Liver (tissue), 9 donors: Measurements from ENCODE around the gene SLC25A21. TPM values are rescaled to one million over a fixed set of nuclear protein-coding genes. Genes with fewer than 3 reads are reported as not detected.

Source experiments
- DNase-seq: peaks from one replicate; pipeline ENCODE4 v3.0.0-alpha.2; 2017; ENCODE audit warnings: low spot score
- H3K27ac ChIP-seq, 2 donors: one replicate each; pipeline ENCODE4 v1.7.0; 2013; ENCODE audit warnings: inconsistent platforms in 2 of 2, low read length in 2 of 2, control low read depth in 1 of 2, low read depth in 1 of 2, mild to moderate bottlenecking in 1 of 2
- H3K27me3 ChIP-seq, 4 donors: one replicate each; pipeline versions ENCODE4 v1.6.1 to v1.7.0; 2013; ENCODE audit warnings: low read length in 3 of 4, inconsistent platforms in 1 of 4, mild to moderate bottlenecking in 1 of 4, moderate library complexity in 1 of 4; ENCODE audit not compliant: control insufficient read depth in 4 of 4, insufficient read depth in 4 of 4
- H3K36me3 ChIP-seq, 4 donors: one replicate each; pipeline versions ENCODE4 v1.6.1 to v1.7.0; 2013; ENCODE audit warnings: low read length in 3 of 4, mild to moderate bottlenecking in 3 of 4, low read depth in 1 of 4, moderate library complexity in 1 of 4; ENCODE audit not compliant: control insufficient read depth in 4 of 4, insufficient read depth in 3 of 4
- H3K4me1 ChIP-seq, 4 donors: one replicate each; pipeline versions ENCODE4 v1.6.1 to v1.7.0; 2013; ENCODE audit warnings: low read length in 3 of 4, mild to moderate bottlenecking in 3 of 4, moderate library complexity in 1 of 4; ENCODE audit not compliant: control insufficient read depth in 4 of 4, insufficient read depth in 4 of 4
- H3K4me3 ChIP-seq, 3 donors: one replicate each; pipeline versions ENCODE4 v1.6.1 to v1.7.0; 2013; ENCODE audit warnings: low read length in 3 of 3, control low read depth in 1 of 3, low read depth in 1 of 3, mild to moderate bottlenecking in 1 of 3
- H3K9ac ChIP-seq, 2 donors: one replicate each; pipeline ENCODE4 v1.7.0; 2013; ENCODE audit warnings: low read length in 2 of 2, mild to moderate bottlenecking in 2 of 2, moderate library complexity in 2 of 2, control low read depth in 1 of 2, low read depth in 1 of 2
- H3K9me3 ChIP-seq, 4 donors: one replicate each; pipeline versions ENCODE4 v1.6.1 to v1.7.0; 2013; ENCODE audit warnings: low read length in 3 of 4; ENCODE audit not compliant: control insufficient read depth in 4 of 4
- EGR1 ChIP-seq, 2 donors: IDR thresholded peaks; 2 replicates each; pipeline ENCODE4 v1.6.1; 2016 to 2018; ENCODE audit warnings: antibody characterized with exemption in 2 of 2, low read depth in 2 of 2
- FOXA1 ChIP-seq: IDR thresholded peaks from 2 replicates; pipeline ENCODE4 v1.6.1; 2016; ENCODE audit warnings: antibody characterized with exemption
- FOXA2 ChIP-seq: IDR thresholded peaks from 2 replicates; pipeline ENCODE4 v1.6.1; 2016; ENCODE audit warnings: antibody characterized with exemption
- GABPA ChIP-seq, 2 donors: IDR thresholded peaks in 1 of 2; conservative IDR thresholded peaks in 1 of 2; 2 replicates each; pipeline ENCODE4 v1.6.1; 2016; ENCODE audit warnings: antibody characterized with exemption in 2 of 2, mild to moderate bottlenecking in 1 of 2, moderate library complexity in 1 of 2
- HNF4A ChIP-seq, 2 donors: conservative IDR thresholded peaks; 2 replicates each; pipeline ENCODE4 v1.6.1; 2016; ENCODE audit warnings: antibody characterized with exemption in 2 of 2, mild to moderate bottlenecking in 2 of 2
- NR2F2 ChIP-seq: IDR thresholded peaks from 2 replicates; pipeline ENCODE4 v1.6.1; 2016; ENCODE audit warnings: antibody characterized with exemption
- REST ChIP-seq: IDR thresholded peaks from 2 replicates; pipeline ENCODE4 v1.6.1; 2016; ENCODE audit warnings: antibody characterized with exemption, mild to moderate bottlenecking
- RXRA ChIP-seq, 2 donors: IDR thresholded peaks; 2 replicates each; pipeline ENCODE4 v1.6.1; 2017 to 2018; ENCODE audit warnings: antibody characterized with exemption in 2 of 2, mild to moderate bottlenecking in 1 of 2
- SP1 ChIP-seq: IDR thresholded peaks from 2 replicates; pipeline ENCODE4 v1.6.1; 2018; ENCODE audit warnings: antibody characterized with exemption, mild to moderate bottlenecking
- YY1 ChIP-seq: IDR thresholded peaks from 2 replicates; pipeline ENCODE4 v1.6.1; 2016; ENCODE audit warnings: antibody characterized with exemption, mild to moderate bottlenecking
- WGBS: extraction: QIAGEN DNeasy Blood & Tissue Kit; methylation state at CpG from one replicate; pipeline ENCODE4 v1.1.7; 2013; 5-methylcytosine and 5-hydroxymethylcytosine counted together
- polyA plus RNA-seq, 2 donors: library from polyadenylated mRNA; stranded (reverse) in 1 of 2; unstranded in 1 of 2; fragments of 200-250 nt in 1 of 2; fragments of >200 nt in 1 of 2; fragmentation: Nextera tagmentation in 1 of 2; extraction: Ambion mirVana in 1 of 2; gene quantifications; one replicate each; pipeline versions ENCODE4 v1.2.1 to v1.2.3, GENCODE V29; 2013 to 2015
- total RNA-seq, 2 donors: library from RNA; depleted of rRNA; stranded (reverse); fragments of >200 nt; gene quantifications; one replicate each; pipeline ENCODE4 v1.2.3, GENCODE V29; 2014
- TF ChIP-seq, protein P1 (sequence below): IDR thresholded peaks from 2 replicates; pipeline ENCODE4 v1.6.1; 2016; ENCODE audit warnings: antibody characterized with exemption
- TF ChIP-seq, protein P2 (sequence below): IDR thresholded peaks from 2 replicates; pipeline ENCODE4 v1.6.1; 2016; ENCODE audit warnings: antibody characterized with exemption
- donor health status: healthy.
- donor health status: healthy.
- donor health status: healthy.
- donor health status: healthy.
- donor health status: healthy.

Gene SLC25A21
- total and polyA plus RNA-seq, 4 donors = 0.13 to 24.3 (median 0.23) TPM

DNA sequence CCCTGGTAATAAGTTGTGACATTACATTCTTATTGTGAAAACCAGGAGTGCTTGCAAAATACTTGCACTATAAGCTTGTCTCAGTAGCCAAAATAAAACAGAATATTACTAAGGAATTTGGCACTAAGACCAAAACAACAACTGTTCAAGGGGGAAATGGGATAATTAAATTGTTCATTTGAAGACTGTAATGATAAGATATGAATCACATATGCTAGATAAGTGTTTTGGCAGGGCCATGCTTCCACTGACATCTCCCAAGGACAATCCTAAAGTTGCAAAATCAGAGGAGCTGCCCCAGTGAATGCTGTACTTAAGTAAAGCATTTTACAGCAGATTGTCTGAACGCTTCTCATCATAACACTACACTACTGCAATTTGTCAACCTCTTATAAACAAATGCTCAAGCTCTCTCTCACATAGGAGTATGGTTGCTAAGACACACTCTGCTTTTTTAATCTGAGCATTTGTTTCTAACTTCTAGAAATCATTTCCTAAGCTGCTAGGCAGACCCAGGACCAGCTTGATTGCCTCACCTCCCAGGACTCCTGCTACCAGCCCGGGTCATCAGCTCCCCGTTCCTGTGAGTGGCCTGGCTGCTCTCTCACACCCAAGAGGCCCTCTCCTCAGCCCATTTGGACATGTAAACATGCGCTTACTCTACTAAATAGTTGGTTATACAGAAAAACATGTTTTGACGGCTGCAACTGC is 319.3 kb downstream of the SLC25A21 start:
- Histone ChIP-seq H3K36me3 (no peaks in the 10 kb centered on the region), H3K4me3 (no peak overlapping the region), H3K27me3 (peaks cover 0 to 2% (median 0%) of the 10 kb centered on the region in 4 donors), H3K9me3 (peaks cover 0 to 2% (median 0%) of the 10 kb centered on the region in 4 donors), H3K4me1 (no peaks in the 10 kb centered on the region), H3K27ac (no peak overlapping the region), H3K9ac (no peak overlapping the region)
- TF ChIP-seq, protein P1, sequence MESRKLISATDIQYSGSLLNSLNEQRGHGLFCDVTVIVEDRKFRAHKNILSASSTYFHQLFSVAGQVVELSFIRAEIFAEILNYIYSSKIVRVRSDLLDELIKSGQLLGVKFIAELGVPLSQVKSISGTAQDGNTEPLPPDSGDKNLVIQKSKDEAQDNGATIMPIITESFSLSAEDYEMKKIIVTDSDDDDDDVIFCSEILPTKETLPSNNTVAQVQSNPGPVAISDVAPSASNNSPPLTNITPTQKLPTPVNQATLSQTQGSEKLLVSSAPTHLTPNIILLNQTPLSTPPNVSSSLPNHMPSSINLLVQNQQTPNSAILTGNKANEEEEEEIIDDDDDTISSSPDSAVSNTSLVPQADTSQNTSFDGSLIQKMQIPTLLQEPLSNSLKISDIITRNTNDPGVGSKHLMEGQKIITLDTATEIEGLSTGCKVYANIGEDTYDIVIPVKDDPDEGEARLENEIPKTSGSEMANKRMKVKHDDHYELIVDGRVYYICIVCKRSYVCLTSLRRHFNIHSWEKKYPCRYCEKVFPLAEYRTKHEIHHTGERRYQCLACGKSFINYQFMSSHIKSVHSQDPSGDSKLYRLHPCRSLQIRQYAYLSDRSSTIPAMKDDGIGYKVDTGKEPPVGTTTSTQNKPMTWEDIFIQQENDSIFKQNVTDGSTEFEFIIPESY = no peak
- no peak for TF ChIP-seq NR2F2
- TF ChIP-seq EGR1 (IDR thresholded peaks at IDR 0.05; ENCODE audit: low read depth in 2 of 2) = no peak
- no peak for TF ChIP-seq RXRA (IDR thresholded peaks at IDR 0.05)
- no peak for TF ChIP-seq GABPA (IDR thresholded peaks at IDR 0.05 in 1 of 2, conservative IDR thresholded peaks at IDR 0.05 in 1 of 2)
- no peak for DNase-seq
- 48% methylated on average over 5 of the region's 5 CpGs for WGBS

DNA sequence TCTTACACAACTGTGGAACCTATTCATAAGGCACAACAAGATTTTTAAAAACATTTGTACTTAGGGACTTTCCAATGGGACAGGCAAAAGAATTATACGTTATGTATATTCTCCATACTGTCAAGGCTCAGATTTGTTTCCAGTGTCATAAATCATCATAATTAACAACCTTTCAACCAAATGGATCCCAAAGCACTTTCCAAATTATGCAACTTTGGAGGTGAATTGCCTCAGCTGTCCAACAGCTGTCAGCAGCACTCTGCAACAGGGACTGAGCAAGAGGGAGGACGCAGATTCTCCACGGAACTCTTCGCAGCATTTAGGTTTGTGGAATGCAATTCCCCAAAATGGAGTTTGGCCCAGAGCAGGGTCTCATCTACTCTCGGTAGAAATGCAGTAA is 324.2 kb downstream of the SLC25A21 start:
- 89% methylated on average over 5 of the region's 5 CpGs for WGBS
- no peak for DNase-seq
- TF ChIP-seq HNF4A (conservative IDR thresholded peaks at IDR 0.05) (no peak), NR2F2 (no peak), RXRA (IDR thresholded peaks at IDR 0.05) (no peak), REST (no peak), FOXA2 (no peak), SP1 (no peak), YY1 (no peak), FOXA1 (no peak)
- Histone ChIP-seq H3K9ac (no peak overlapping the region), H3K27me3 (no peaks in the 10 kb centered on the region), H3K4me1 (no peaks in the 10 kb centered on the region), H3K27ac (no peak overlapping the region), H3K9me3 (no peaks in the 10 kb centered on the region), H3K36me3 (no peaks in the 10 kb centered on the region), H3K4me3 (no peak overlapping the region)

DNA sequence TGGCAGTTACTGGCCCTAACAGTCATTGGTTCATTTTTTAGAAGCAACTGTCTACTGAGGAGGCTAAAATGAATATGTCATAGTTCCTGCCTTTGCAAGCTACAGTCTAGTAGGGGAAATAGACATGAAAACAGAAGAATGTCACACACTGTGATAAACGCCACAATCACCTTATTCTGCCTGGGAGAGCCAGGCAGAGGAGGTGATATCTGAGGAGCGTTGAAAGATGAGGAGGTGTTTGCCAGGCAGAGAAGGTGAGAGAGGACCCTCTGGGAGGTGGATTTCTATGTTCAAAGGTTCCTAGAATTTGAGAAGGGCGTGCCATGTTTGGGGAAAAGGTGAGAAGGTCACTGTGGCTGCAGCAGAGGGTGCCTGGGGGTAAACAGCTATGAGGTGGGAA is 325.0 kb downstream of the SLC25A21 start:
- no peaks in the 10 kb centered on the region for H3K9me3 ChIP-seq
- TF ChIP-seq, protein P2, sequence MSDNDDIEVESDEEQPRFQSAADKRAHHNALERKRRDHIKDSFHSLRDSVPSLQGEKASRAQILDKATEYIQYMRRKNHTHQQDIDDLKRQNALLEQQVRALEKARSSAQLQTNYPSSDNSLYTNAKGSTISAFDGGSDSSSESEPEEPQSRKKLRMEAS = no peak
- no peak for TF ChIP-seq YY1
- TF ChIP-seq HNF4A (conservative IDR thresholded peaks at IDR 0.05) = no peak
- no peak overlapping the region for H3K27ac ChIP-seq
- no peak overlapping the region for H3K4me3 ChIP-seq
- no peaks in the 10 kb centered on the region for H3K27me3 ChIP-seq
- H3K4me1 ChIP-seq = no peaks in the 10 kb centered on the region
- WGBS = 60% methylated on average over 3 of the region's 3 CpGs
- no peaks in the 10 kb centered on the region for H3K36me3 ChIP-seq
- DNase-seq = no peak
- no peak overlapping the region for H3K9ac ChIP-seq
